Measurements from ENCODE around the gene STAT6. TPM values are rescaled to one million over a fixed set of nuclear protein-coding genes. Genes with fewer than 3 reads are reported as not detected.

Gene STAT6
- total RNA-seq, 6 experiments from 2014 or later: 83.7 to 102 (median 93.5) TPM

GRCh38 chr12:57131896-57132744 is 21.0 kb upstream of the STAT6 start:
- peak overlapping the region; percentile 84 for H3K27ac Mint-ChIP-seq
- TF ChIP-seq CTCF (IDR thresholded peaks at IDR 0.05): no peak
- peak overlapping the region; percentile 96 for H3K4me3 Mint-ChIP-seq
- peaks cover 76% of the 10 kb centered on the region for H3K4me1 Mint-ChIP-seq (ENCODE audit: low read depth)
- H3K36me3 Mint-ChIP-seq (ENCODE audit: low read depth): peaks cover 24% of the 10 kb centered on the region
- no peaks in the 10 kb centered on the region for H3K9me3 Mint-ChIP-seq
- H3K27me3 Mint-ChIP-seq (ENCODE audit: insufficient read depth): peaks cover 9% of the 10 kb centered on the region
- DNase-seq: no peak

- H3K4me3 Mint-ChIP-seq: peak overlapping the region; percentile 96
- H3K36me3 Mint-ChIP-seq (ENCODE audit: low read depth): peaks cover 24% of the 10 kb centered on the region
- H3K4me1 Mint-ChIP-seq (ENCODE audit: low read depth): peaks cover 75% of the 10 kb centered on the region
- H3K27me3 Mint-ChIP-seq (ENCODE audit: insufficient read depth): peaks cover 7% of the 10 kb centered on the region
- no peak for TF ChIP-seq CTCF (IDR thresholded peaks at IDR 0.05)
- H3K27ac Mint-ChIP-seq: peak overlapping the region; percentile 84
- DNase-seq: no peak
- H3K9me3 Mint-ChIP-seq: no peaks in the 10 kb centered on the region
These were observed 19.8 kb upstream of the STAT6 start for GRCh38 chr12:57130941-57131340.

GRCh38 chr12:57129889-57130288 is 18.7 kb upstream of the STAT6 start:
- H3K36me3 Mint-ChIP-seq (ENCODE audit: low read depth): peaks cover 24% of the 10 kb centered on the region
- peak overlapping the region; percentile 96 for H3K4me3 Mint-ChIP-seq
- no peak for TF ChIP-seq CTCF (IDR thresholded peaks at IDR 0.05)
- H3K27ac Mint-ChIP-seq: peak overlapping the region; percentile 84
- H3K9me3 Mint-ChIP-seq: no peaks in the 10 kb centered on the region
- H3K4me1 Mint-ChIP-seq (ENCODE audit: low read depth): peaks cover 64% of the 10 kb centered on the region
- H3K27me3 Mint-ChIP-seq (ENCODE audit: insufficient read depth): peaks cover 6% of the 10 kb centered on the region
- DNase-seq: peak; percentile 57

GRCh38 chr12:57129321-57129842 is 18.2 kb upstream of the STAT6 start:
- TF ChIP-seq CTCF (IDR thresholded peaks at IDR 0.05): no peak
- H3K27me3 Mint-ChIP-seq (ENCODE audit: insufficient read depth): peaks cover 2% of the 10 kb centered on the region
- no peak for DNase-seq
- no peaks in the 10 kb centered on the region for H3K9me3 Mint-ChIP-seq
- H3K36me3 Mint-ChIP-seq (ENCODE audit: low read depth): peaks cover 24% of the 10 kb centered on the region
- H3K4me1 Mint-ChIP-seq (ENCODE audit: low read depth): peaks cover 64% of the 10 kb centered on the region
- peak overlapping the region; percentile 84 for H3K27ac Mint-ChIP-seq
- H3K4me3 Mint-ChIP-seq: peak overlapping the region; percentile 96

GRCh38 chr12:57128519-57129247 is 17.5 kb upstream of the STAT6 start:
- Mint-ChIP-seq H3K27ac (peak overlapping the region; percentile 20), H3K36me3 (ENCODE audit: low read depth) (peaks cover 24% of the 10 kb centered on the region), H3K4me1 (ENCODE audit: low read depth) (peaks cover 61% of the 10 kb centered on the region), H3K9me3 (no peaks in the 10 kb centered on the region), H3K4me3 (peak overlapping the region; percentile 96), H3K27me3 (ENCODE audit: insufficient read depth) (peaks cover 2% of the 10 kb centered on the region)
- no peak for DNase-seq
- no peak for TF ChIP-seq CTCF (IDR thresholded peaks at IDR 0.05)

All from HFFc6 (cell line).